Ovary (tissue), 10 donors: ENCODE data around the gene PPIL6. TPM values are rescaled to one million over a fixed set of nuclear protein-coding genes. Genes with fewer than 3 reads are reported as not detected.
A peak's percentile ranks its signal among the peaks of the same experiment; 100 is the strongest.

Experiments
- DNase-seq, 5 donors: peaks; one replicate each; pipeline ENCODE4 v3.0.0-alpha.2; 2019 to 2020
- H3K27ac ChIP-seq, 2 donors: fragments of 200-600 bp; one replicate each; pipeline versions ENCODE4 v1.5.1 to v1.8.0; 2019 to 2022
- H3K27me3 ChIP-seq: fragments of 200-600 bp; one replicate; pipeline ENCODE4 v1.8.0; 2022
- H3K36me3 ChIP-seq: fragments of 200-600 bp; sonication (generic); one replicate; pipeline ENCODE4 v1.5.1; 2019
- H3K4me1 ChIP-seq: one replicate; pipeline ENCODE4 v1.8.1; 2013; ENCODE audit warnings: mild to moderate bottlenecking, moderate library complexity; ENCODE audit not compliant: insufficient read depth
- H3K4me3 ChIP-seq: fragments of 200-600 bp; sonication (generic); one replicate; pipeline ENCODE4 v1.5.1; 2017
- H3K9me3 ChIP-seq, 2 donors: fragments of 200-600 bp in 1 of 2; sonication (generic) in 1 of 2; one replicate each; pipeline versions ENCODE4 v1.5.1 to v1.8.1; 2013 to 2019; ENCODE audit warnings: mild to moderate bottlenecking in 1 of 2, moderate library complexity in 1 of 2
- CTCF ChIP-seq, 3 donors: fragments of 450-650 bp in 2 of 3; fragments of 200-600 bp in 1 of 3; IDR thresholded peaks; one replicate each; pipeline versions ENCODE4 v1.5.1 to v1.8.0; 2016 to 2022; ENCODE audit warnings: antibody characterized with exemption in 3 of 3, mild to moderate bottlenecking in 1 of 3
- EP300 ChIP-seq: sonication (generic); formaldehyde crosslinking; IDR thresholded peaks from one replicate; pipeline ENCODE4 v1.6.1; 2017; ENCODE audit warnings: antibody characterized with exemption
- POLR2A ChIP-seq: fragments of 450-650 bp; IDR thresholded peaks from one replicate; pipeline ENCODE4 v1.6.1; 2017; ENCODE audit warnings: antibody characterized with exemption, mild to moderate bottlenecking, moderate library complexity
- WGBS, 3 donors: extraction: QIAGEN DNeasy Blood & Tissue Kit in 1 of 3; methylation state at CpG; one replicate each; pipeline versions ENCODE4 v1.1.5 to v1.1.7; 2013 to 2017; 5-methylcytosine and 5-hydroxymethylcytosine counted together
- intact Hi-C, 4 donors: fragments of 100-400 bp; cut with DNase I; formaldehyde crosslinking; loops; one replicate each; pipeline versions ENCODE4 v1.11.0 to v1.15.1; 2022 to 2023
- long read RNA-seq, 3 donors: library from polyadenylated mRNA in 2 of 3; unstranded in 2 of 3; transcript quantifications; one replicate each; pipeline ENCODE4 v2.0.0 and lab custom pipeline, GENCODE V29; 2021 to 2026
- polyA plus RNA-seq, 2 donors: library from polyadenylated mRNA; stranded (reverse); fragments of 200-250 nt in 1 of 2; fragments of 350-450 nt in 1 of 2; fragmentation: Illumina TruSeq in 1 of 2; extraction: RNeasy Lipid Tissue Mini Kit (QIAGEN cat#74804) in 1 of 2; gene quantifications; one replicate each; pipeline ENCODE4 v1.2.3, GENCODE V29; 2013 to 2014
- total RNA-seq, 7 donors: library from RNA; depleted of rRNA in 2 of 7; stranded (reverse); fragments of >200 nt in 2 of 7; fragmentation: NEBNext Ultra II Directional in 3 of 7; extraction: Animal tissue kit (Norgen Biotek cat#: 25700) in 3 of 7; gene quantifications; one replicate each; pipeline versions ENCODE4 v1.1.0 to v1.2.4, GENCODE V29; 2016 to 2023
- donor health status: DM: no; HTN: no; CAD: no; lungs with moderate emphysema.
- donor health status: DM: no; HTN: no; CAD: no.
- donor health status: Bipolar disorder and iron deficiency.
- donor health status: DM: yes; HTN: yes; CAD: no.
- donor health status: DM: no; HTN: no; CAD: no.
- donor health status: DM: yes; HTN: yes; CAD: no.

PPIL6 gene
- 10 to 100 TPM in 6 of 7 donors, 1 to 10 TPM in 1; 9.1 to 29.8 (median 11.6) TPM for total RNA-seq
- 1 to 10 TPM; 6.3 TPM for polyA plus RNA-seq
- long read RNA-seq, donor 1, full-length matches to known transcripts: 5 of 38 reads
- long read RNA-seq, donor 1, partial matches to known transcripts: 0 of 38 reads
- long read RNA-seq, donor 1, other reads (novel, unspliced or antisense): 33 of 38 reads
- long read RNA-seq, donor 2, full-length matches to known transcripts: 2 of 7 reads
- long read RNA-seq, donor 2, partial matches to known transcripts: 5 of 7 reads
- long read RNA-seq, donor 2, other reads (novel, unspliced or antisense): 0 of 7 reads
- long read RNA-seq, donor 3, full-length matches to known transcripts: 6 of 13 reads
- long read RNA-seq, donor 3, partial matches to known transcripts: 0 of 13 reads
- long read RNA-seq, donor 3, other reads (novel, unspliced or antisense): 7 of 13 reads

- Histone ChIP-seq H3K27me3 (no peaks in the 10 kb centered on the region), H3K36me3 (no peaks in the 10 kb centered on the region), H3K9me3 (no peaks in the 10 kb centered on the region), H3K4me1 (peaks cover 11% of the 10 kb centered on the region), H3K27ac (peak within 1 kb of the TSS; percentile 35 to 81), H3K4me3 (peak within 1 kb of the TSS; percentile 72)
- DNase-seq: peak; percentile 89 to 95 (median 92)
- WGBS, 3 donors: 0 to 1% (median 1%) methylated on average over 50 to 102 of the region's 102 CpGs
- intact Hi-C loops: loop anchor here in 1 of 4 donors (5.0 kb wide), 1 partner anchor 58 kb away; the partner anchor contains the start of gene CD164
- TF ChIP-seq EP300 (no peak), CTCF (IDR thresholded peaks at IDR 0.05) (peak; percentile 29 to 53 (median 32)), POLR2A (peak; percentile 75)
Measured at GRCh38 chr6:109440331-109441068, at the start of gene PPIL6, which contains the start of gene SMPD2. TSS of gene PPIL6 (minus strand) at chr6:109440628. CDS start at chr6:109440590, 38 bp downstream. TSS of gene SMPD2 (plus strand) at chr6:109440724. CDS start at chr6:109441122, 398 bp downstream.

GRCh38 chr6:109488001-109488400 lies 47.6 kb upstream of the PPIL6 start:
- intact Hi-C loops: no loop called here
- Histone ChIP-seq H3K4me3 (no peak overlapping the region), H3K27ac (no peak overlapping the region), H3K36me3 (no peaks in the 10 kb centered on the region), H3K4me1 (no peaks in the 10 kb centered on the region), H3K27me3 (no peaks in the 10 kb centered on the region), H3K9me3 (no peaks in the 10 kb centered on the region)
- no peak for DNase-seq
- TF ChIP-seq POLR2A (no peak), EP300 (no peak), CTCF (IDR thresholded peaks at IDR 0.05) (no peak)

GRCh38 chr6:109486068-109486467 lies 45.6 kb upstream of the PPIL6 start:
- Histone ChIP-seq H3K27me3 (no peaks in the 10 kb centered on the region), H3K36me3 (no peaks in the 10 kb centered on the region), H3K27ac (no peak overlapping the region), H3K9me3 (no peaks in the 10 kb centered on the region), H3K4me3 (no peak overlapping the region), H3K4me1 (peaks cover 5% of the 10 kb centered on the region)
- 85 to 94% (median 90%) methylated on average over 1 of the region's 1 CpG for WGBS, 3 donors
- intact Hi-C loops: no loop called here
- DNase-seq: no peak
- TF ChIP-seq POLR2A (no peak), CTCF (IDR thresholded peaks at IDR 0.05) (no peak), EP300 (no peak)

GRCh38 chr6:109485266-109485935 lies 45.0 kb upstream of the PPIL6 start:
- DNase-seq: no peak
- Histone ChIP-seq H3K4me3 (no peak overlapping the region), H3K4me1 (peaks cover 5% of the 10 kb centered on the region), H3K36me3 (no peaks in the 10 kb centered on the region), H3K27ac (no peak overlapping the region), H3K9me3 (no peaks in the 10 kb centered on the region), H3K27me3 (no peaks in the 10 kb centered on the region)
- no peak for TF ChIP-seq EP300
- no peak for TF ChIP-seq POLR2A
- no peak for TF ChIP-seq CTCF (IDR thresholded peaks at IDR 0.05)
- intact Hi-C loops: no loop called here
- 55 to 56% (median 55%) methylated on average over 3 of the region's 3 CpGs for WGBS, 3 donors
